H1 (cell line): ENCODE measurements around the gene EPS8. TPM values are rescaled to one million over a fixed set of nuclear protein-coding genes. Genes with fewer than 3 reads are reported as not detected.

Experiments
- CTCF ChIA-PET: fragments of 300-600 bp; sonication (Branson Sonifier 250); formaldehyde crosslinking; loops from one replicate; lab custom pipeline; 2021; ENCODE audit not compliant: partially characterized antibody; lab: Charles Lee
- POLR2A ChIA-PET: fragments of 300-600 bp; sonication (Branson Sonifier 250); formaldehyde crosslinking; loops from one replicate; lab custom pipeline; 2021; ENCODE audit warnings: inconsistent platforms; ENCODE audit not compliant: partially characterized antibody; lab: Charles Lee
- DNase-seq, 2 experiments: peaks; one replicate each; pipeline versions ENCODE4 v3.0.0 to v3.0.0-alpha.2; 2010 to 2022; ENCODE audit warnings: low spot score in 2 of 2, low read depth in 1 of 2, mixed read lengths in 1 of 2
- FAIRE-seq: peaks from 2 replicates; lab custom pipeline; 2011; peaks lifted over from hg19 to GRCh38; lab: Jason Lieb, UNC
- H2AFZ ChIP-seq: 2 replicates; pipeline ENCODE4 v1.8.1; 2012; ENCODE audit warnings: low read length, inconsistent platforms
- H2AK5ac ChIP-seq: 2 replicates; pipeline ENCODE4 v1.6.1; 2013; ENCODE audit warnings: low read depth, low read length
- H2BK120ac ChIP-seq: replicated peaks from 2 replicates; pipeline ENCODE3; 2013; ENCODE audit warnings: low read depth, low read length, inconsistent platforms
- H2BK12ac ChIP-seq: 2 replicates; pipeline ENCODE4 v1.6.1; 2013; ENCODE audit warnings: low read depth, low read length
- H2BK15ac ChIP-seq: 2 replicates; pipeline ENCODE4 v1.6.1; 2013; ENCODE audit warnings: low read length
- H2BK20ac ChIP-seq: 2 replicates; pipeline ENCODE4 v1.6.1; 2013; ENCODE audit warnings: low read length
- H2BK5ac ChIP-seq: 2 replicates; pipeline ENCODE4 v1.6.1; 2013; ENCODE audit warnings: low read depth, low read length
- H3K14ac ChIP-seq: 2 replicates; pipeline ENCODE4 v1.6.1; 2013; ENCODE audit warnings: inconsistent platforms; ENCODE audit not compliant: insufficient read length
- H3K18ac ChIP-seq: 2 replicates; pipeline ENCODE4 v1.6.1; 2013; ENCODE audit warnings: low read length; ENCODE audit errors: extremely low read depth
- H3K23ac ChIP-seq: 2 replicates; pipeline ENCODE4 v1.6.1; 2013; ENCODE audit warnings: inconsistent platforms; ENCODE audit not compliant: insufficient read length
- H3K23me2 ChIP-seq: 2 replicates; pipeline ENCODE4 v1.6.1; 2013; ENCODE audit warnings: low read depth, low read length
- H3K27ac ChIP-seq: 2 replicates; pipeline ENCODE4 v1.6.1; 2011; ENCODE audit warnings: low read depth, low read length, inconsistent platforms
- H3K27me3 ChIP-seq, 4 experiments: replicated peaks in 1 of 4; 1 replicate in 1 of 4; 2 replicates in 3 of 4; pipeline versions ENCODE4 v1.6.1 to v1.8.1; 2011 to 2013; ENCODE audit warnings: low read length in 3 of 4, mild to moderate bottlenecking in 3 of 4, inconsistent platforms in 2 of 4, mixed read lengths in 2 of 4, moderate library complexity in 1 of 4; ENCODE audit not compliant: control insufficient read depth in 3 of 4, insufficient read depth in 3 of 4; ENCODE audit errors: extremely low read depth in 1 of 4
- H3K36me3 ChIP-seq, 4 experiments: 2 replicates each; pipeline versions ENCODE4 v1.6.1 to v1.8.1; 2011 to 2013; ENCODE audit warnings: mild to moderate bottlenecking in 4 of 4, low read length in 3 of 4, moderate library complexity in 2 of 4, control low read depth in 1 of 4, inconsistent platforms in 1 of 4; ENCODE audit not compliant: insufficient read depth in 4 of 4, control insufficient read depth in 2 of 4
- H3K4ac ChIP-seq: replicated peaks from 2 replicates; pipeline ENCODE3; 2013; ENCODE audit warnings: low read length, low read depth, mixed read lengths, inconsistent platforms; ENCODE audit not compliant: insufficient read length
- H3K4me1 ChIP-seq, 4 experiments: replicated peaks in 1 of 4; 1 replicate in 1 of 4; 2 replicates in 3 of 4; pipeline versions ENCODE4 v1.6.1 to v1.8.1; 2011 to 2013; ENCODE audit warnings: low read length in 3 of 4, inconsistent platforms in 2 of 4, mixed read lengths in 1 of 4; ENCODE audit not compliant: insufficient read depth in 4 of 4, control insufficient read depth in 3 of 4
- H3K4me2 ChIP-seq, 2 experiments: 2 replicates each; pipeline versions ENCODE4 v1.6.1 to v1.8.1; 2011 to 2013; ENCODE audit warnings: low read depth in 2 of 2, low read length in 2 of 2, control low read depth in 1 of 2, inconsistent platforms in 1 of 2, mild to moderate bottlenecking in 1 of 2; ENCODE audit not compliant: insufficient read depth in 1 of 2
- H3K4me3 ChIP-seq, 4 experiments: fragments of 200-600, 300-600 bp in 1 of 4; sonication (generic), shearing (Covaris generic), sonication (Bioruptor Twin) in 1 of 4; 2 replicates each; pipeline versions ENCODE4 v1.5.1 to v1.8.1; 2011 to 2016; ENCODE audit warnings: low read length in 4 of 4, low read depth in 3 of 4, control low read depth in 2 of 4, inconsistent platforms in 2 of 4, mild to moderate bottlenecking in 2 of 4, mixed read lengths in 1 of 4, moderate library complexity in 1 of 4; ENCODE audit not compliant: insufficient read depth in 2 of 4; ENCODE audit errors: extremely low read depth in 1 of 4
- H3K56ac ChIP-seq: replicated peaks from 2 replicates; pipeline ENCODE3; 2013; ENCODE audit warnings: low read depth, mild to moderate bottlenecking, mixed read lengths, low read length, inconsistent platforms; ENCODE audit not compliant: insufficient read length
- H3K79me1 ChIP-seq: 2 replicates; pipeline ENCODE4 v1.6.1; 2013; ENCODE audit warnings: low read depth, low read length, control low read depth
- H3K79me2 ChIP-seq, 2 experiments: 2 replicates each; pipeline versions ENCODE4 v1.6.1 to v1.8.1; 2012 to 2013; ENCODE audit warnings: low read length in 2 of 2, mild to moderate bottlenecking in 2 of 2, inconsistent platforms in 1 of 2; ENCODE audit not compliant: insufficient read depth in 2 of 2, control insufficient read depth in 1 of 2
- H3K9ac ChIP-seq, 4 experiments: replicated peaks in 1 of 4; 1 replicate in 1 of 4; 2 replicates in 3 of 4; pipeline versions ENCODE4 v1.6.1 to v1.8.1; 2011 to 2013; ENCODE audit warnings: low read depth in 3 of 4, low read length in 3 of 4, control low read depth in 2 of 4, mild to moderate bottlenecking in 2 of 4, moderate library complexity in 2 of 4, inconsistent platforms in 1 of 4; ENCODE audit errors: extremely low read depth in 1 of 4
- H3K9me3 ChIP-seq, 2 experiments: 2 replicates each; pipeline versions ENCODE4 v1.6.1 to v1.8.1; 2012 to 2013; ENCODE audit warnings: mild to moderate bottlenecking in 2 of 2, moderate library complexity in 2 of 2, control low read depth in 1 of 2, inconsistent platforms in 1 of 2, low read depth in 1 of 2, low read length in 1 of 2, mixed read lengths in 1 of 2; ENCODE audit not compliant: insufficient read depth in 2 of 2
- H4K20me1 ChIP-seq, 2 experiments: replicated peaks in 1 of 2; 2 replicates each; pipeline versions ENCODE3 to v1.8.1; 2011 to 2013; ENCODE audit warnings: inconsistent platforms in 2 of 2, low read length in 2 of 2, mild to moderate bottlenecking in 1 of 2; ENCODE audit not compliant: insufficient read depth in 2 of 2, control insufficient read depth in 1 of 2
- H4K5ac ChIP-seq: 2 replicates; pipeline ENCODE4 v1.6.1; 2013; ENCODE audit warnings: low read length, low read depth, mixed read lengths, inconsistent platforms; ENCODE audit not compliant: insufficient read length
- H4K8ac ChIP-seq: 2 replicates; pipeline ENCODE4 v1.8.0; 2013; ENCODE audit warnings: mild to moderate bottlenecking, moderate library complexity, low read length, inconsistent platforms; ENCODE audit not compliant: insufficient read depth; ENCODE audit errors: extremely low read depth
- H4K91ac ChIP-seq: replicated peaks from 2 replicates; pipeline ENCODE3; 2013; ENCODE audit warnings: low read length, mixed read lengths, inconsistent platforms; ENCODE audit not compliant: insufficient read length
- BACH1 ChIP-seq: IDR thresholded peaks from 2 replicates; pipeline ENCODE4 v1.6.1; 2012; ENCODE audit warnings: low read length, improper control_type of control experiment
- BRCA1 ChIP-seq: IDR thresholded peaks from 2 replicates; pipeline ENCODE4 v1.6.1; 2012; ENCODE audit warnings: low read depth, low read length, improper control_type of control experiment
- CHD1 ChIP-seq: IDR thresholded peaks from 2 replicates; pipeline ENCODE4 v1.6.1; 2012; ENCODE audit warnings: low read depth, low read length, improper control_type of control experiment
- CHD2 ChIP-seq: IDR thresholded peaks from 2 replicates; pipeline ENCODE4 v1.6.1; 2012; ENCODE audit warnings: low read length, improper control_type of control experiment
- EP300 ChIP-seq, 2 experiments: IDR thresholded peaks; 1 replicate in 1 of 2; 2 replicates in 1 of 2; pipeline ENCODE4 v1.6.1; 2011 to 2012; ENCODE audit warnings: low read depth in 2 of 2, low read length in 2 of 2, mild to moderate bottlenecking in 2 of 2, borderline replicate concordance in 1 of 2, inconsistent platforms in 1 of 2, moderate library complexity in 1 of 2
- GTF2F1 ChIP-seq: IDR thresholded peaks from 2 replicates; pipeline ENCODE4 v1.6.1; 2012; ENCODE audit warnings: low read depth, low read length, improper control_type of control experiment, borderline replicate concordance
- SP4 ChIP-seq: IDR thresholded peaks from 2 replicates; pipeline ENCODE4 v1.6.1; 2012; ENCODE audit warnings: low read length, inconsistent platforms
- TBP ChIP-seq: IDR thresholded peaks from 2 replicates; pipeline ENCODE4 v1.6.1; 2011; ENCODE audit warnings: low read depth, low read length, improper control_type of control experiment
- WGBS, 2 experiments: shearing (Covaris generic) in 1 of 2; methylation state at CpG; one replicate each; pipeline versions ENCODE4 v1.1.6 to v1.1.7; 2013 to 2015; ENCODE audit warnings: low lambda C conversion rate in 2 of 2, mixed read lengths in 2 of 2, inconsistent platforms in 1 of 2, low coverage in 1 of 2, missing lambda C conversion rate in 1 of 2; ENCODE audit not compliant: insufficient replicate concordance in 2 of 2, insufficient coverage in 1 of 2, insufficient read length in 1 of 2; ENCODE audit errors: extremely low coverage in 1 of 2, missing lambda C conversion rate in 1 of 2; 5-methylcytosine and 5-hydroxymethylcytosine counted together
- polyA plus RNA-seq, 7 experiments: library from polyadenylated mRNA; depleted of rRNA in 3 of 7; stranded (reverse) in 5 of 7; unstranded in 2 of 7; fragments of >200 nt in 5 of 7; fragments of 200-250 nt in 2 of 7; gene quantifications; 1 replicate in 5 of 7; 2 replicates in 1 of 7; 4 replicates in 1 of 7; pipeline versions ENCODE4 v1.2.1 to v1.2.3, GENCODE V29; 2011 to 2013; ENCODE audit warnings: missing spikeins in 2 of 7, mixed read lengths in 2 of 7
- total RNA-seq: library from RNA; stranded (reverse); fragmentation: NEBNext Ultra II Directional; extraction: Animal tissue kit (Norgen Biotek cat#: 25700); gene quantifications from 2 replicates; pipeline ENCODE4 v1.2.1, GENCODE V29; 2021

EPS8 gene
- total and polyA plus RNA-seq, 2 of the 8 experiments (the other 6 are each of a cell fraction or from before 2014, with no cell fraction given) = 3.0 to 4.6 TPM

GRCh38 chr12:15649347-15649746 is 139.8 kb downstream of the EPS8 start:
- Histone ChIP-seq H2BK20ac (no peak overlapping the region), H3K4ac (no peak overlapping the region), H3K27ac (no peak overlapping the region), H3K27me3 (no peaks in the 10 kb centered on the region), H3K4me3 (no peak overlapping the region), H4K91ac (no peak overlapping the region), H4K20me1 (no peaks in the 10 kb centered on the region), H2BK120ac (no peak overlapping the region), H3K4me1 (no peaks in the 10 kb centered on the region), H3K23ac (no peak overlapping the region), H2AK5ac (no peak overlapping the region), H3K18ac (no peak overlapping the region), H3K9me3 (no peaks in the 10 kb centered on the region), H4K8ac (no peak overlapping the region), H3K79me2 (no peaks in the 10 kb centered on the region), H2BK5ac (no peak overlapping the region), H3K36me3 (no peaks in the 10 kb centered on the region), H3K14ac (no peak overlapping the region), H2AFZ (no peak overlapping the region), H3K79me1 (no peaks in the 10 kb centered on the region), H3K9ac (no peak overlapping the region), H3K4me2 (no peak overlapping the region), H4K5ac (no peak overlapping the region), H3K56ac (no peak overlapping the region), H3K23me2 (no peaks in the 10 kb centered on the region), H2BK15ac (no peak overlapping the region), H2BK12ac (no peak overlapping the region)
- DNase-seq (no peak), FAIRE-seq (no peak)
- 82% methylated on average over 1 of the region's 1 CpG; no CpG with 5 or more reads in 1 of the 2 experiments for WGBS, 2 experiments
- TF ChIP-seq EP300 (IDR thresholded peaks at IDR 0.05; ENCODE audit: borderline replicate concordance in 1 of 2, low read depth in 2 of 2, low read length in 2 of 2) = no peak
- TF ChIP-seq BACH1 = no peak
- TF ChIP-seq SP4 = no peak
- no peak for TF ChIP-seq CHD2
- no peak for TF ChIP-seq BRCA1
- TF ChIP-seq TBP = no peak
- TF ChIP-seq GTF2F1 = no peak
- no peak for TF ChIP-seq CHD1
- CTCF ChIA-PET = no interaction called here
- POLR2A ChIA-PET = no interaction called here
